AG08395 (cell line): Measurements from ENCODE around the gene HSDL1.

Experiments used
- DNase-seq: peaks from one replicate; pipeline ENCODE4 v3.0.0; 2012; ENCODE audit warnings: mixed read lengths, low spot score

The HSDL1 gene

GRCh38 chr16:84081446-84081989 is 63.5 kb downstream of the HSDL1 start:
- DNase-seq: no peak

DNA sequence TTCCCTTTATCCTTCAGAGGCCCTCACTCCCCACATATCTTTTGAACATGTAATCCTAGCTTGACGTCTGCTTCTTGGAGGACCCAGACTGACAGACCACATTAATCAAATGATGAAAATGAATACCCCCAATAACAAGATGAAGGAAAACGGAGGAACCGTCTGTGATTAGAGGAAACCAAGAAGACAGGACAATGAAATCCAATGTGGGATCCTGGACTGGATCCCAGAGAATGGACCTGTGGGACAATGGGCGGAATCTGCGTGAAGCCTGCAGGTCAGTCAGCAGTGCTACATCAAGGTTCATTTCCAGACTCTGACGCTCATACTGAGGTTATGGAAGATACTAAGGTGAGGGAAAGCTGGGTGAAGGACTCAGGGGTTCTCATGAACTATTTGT is 64.2 kb downstream of the HSDL1 start:
- no peak for DNase-seq

- no peak for DNase-seq
These were observed 64.6 kb downstream of the HSDL1 start for GRCh38 chr16:84080378-84080777.

GRCh38 chr16:84079664-84080063 is 65.3 kb downstream of the HSDL1 start:
- DNase-seq: no peak

DNA sequence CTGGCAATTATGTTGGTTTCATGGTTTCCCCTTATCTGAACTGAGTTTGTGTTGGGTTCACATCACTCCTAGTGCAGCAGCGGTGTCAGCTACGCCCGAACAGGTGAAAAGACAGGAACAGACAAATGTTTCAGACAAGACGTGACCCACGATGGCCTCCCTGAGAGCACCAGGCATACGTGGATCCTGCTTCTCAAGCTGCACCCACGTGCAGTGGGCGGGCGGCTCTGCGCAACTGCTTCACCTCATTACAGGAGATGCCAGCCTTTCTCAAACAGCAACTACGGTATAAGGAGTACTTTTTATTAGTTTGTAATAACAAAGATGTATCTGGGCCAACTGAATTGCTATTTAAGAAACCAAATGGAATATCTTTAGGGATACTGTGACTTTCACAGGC is 69.6 kb downstream of the HSDL1 start:
- no peak for DNase-seq

DNA sequence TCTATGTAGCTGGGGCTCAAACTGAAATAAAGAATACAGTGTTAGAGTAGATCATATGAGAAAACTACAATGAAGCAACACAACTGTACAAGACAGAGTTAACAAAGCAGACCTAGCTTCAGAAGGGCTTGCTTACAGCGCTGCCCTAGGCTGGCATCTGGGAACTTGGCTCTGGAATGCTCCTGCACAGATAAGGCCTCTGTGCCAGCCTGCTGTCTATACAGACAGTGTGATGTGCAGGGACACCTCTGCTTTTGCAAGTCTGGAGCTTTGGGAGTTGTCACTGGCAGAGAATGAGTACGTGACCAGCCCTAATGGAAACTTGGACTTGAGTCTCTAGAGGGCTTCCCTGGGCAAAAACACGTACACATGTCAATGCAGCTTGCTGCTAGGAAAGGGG is 70.3 kb downstream of the HSDL1 start:
- no peak for DNase-seq
